GM19452 (cell line): ENCODE results near the gene ABHD4.

Source experiments
- ATAC-seq: cut with Tn5 transposase; IDR thresholded peaks from one replicate; pipeline ENCODE4 v1.9.1; 2021; ENCODE audit not compliant: unreplicated experiment

The ABHD4 gene

GRCh38 chr14:22660654-22661053 is 62.6 kb downstream of the ABHD4 start:
- no peak for ATAC-seq
